Cardiac fibroblast (primary cell): ENCODE data around the gene MIPOL1.
A peak's percentile ranks its signal among the peaks of the same experiment; 100 is the strongest.

ENCODE experiments used
- DNase-seq, 2 donors: peaks; one replicate each; pipeline versions ENCODE4 v3.0.0 to v3.0.0-alpha.2; 2010; ENCODE audit warnings: low read depth in 2 of 2
- H3K4me3 ChIP-seq, 2 donors: replicated peaks in 1 of 2; 1 replicate in 1 of 2; 2 replicates in 1 of 2; pipeline ENCODE4 v1.5.1; 2011; ENCODE audit warnings: low read depth in 2 of 2, low read length in 2 of 2, mild to moderate bottlenecking in 2 of 2, moderate library complexity in 1 of 2
- CTCF ChIP-seq: IDR thresholded peaks from one replicate; pipeline ENCODE4 v1.5.1; 2011; ENCODE audit warnings: low read depth, mild to moderate bottlenecking, low read length, inconsistent platforms

The MIPOL1 gene

GRCh38 chr14:37592482-37593408, 395.0 kb downstream of the MIPOL1 start:
- TF ChIP-seq CTCF, result no peak
- DNase-seq, result no peak
- no peak overlapping the region for H3K4me3 ChIP-seq

GRCh38 chr14:37593511-37594237, 395.9 kb downstream of the MIPOL1 start:
- DNase-seq, result no peak
- no peak for TF ChIP-seq CTCF
- no peak overlapping the region for H3K4me3 ChIP-seq

GRCh38 chr14:37594238-37594970, 396.7 kb downstream of the MIPOL1 start:
- H3K4me3 ChIP-seq, result peak overlapping the region; percentile 41 to 57
- TF ChIP-seq CTCF, result peak; percentile 81
- peak; percentile 74 to 88 for DNase-seq

- peak in 1 of 2 donors; percentile 11 for DNase-seq
- TF ChIP-seq CTCF, result no peak
- H3K4me3 ChIP-seq, result peak within 1 kb of the TSS; percentile 41 to 57
These were observed 397.5 kb downstream of the MIPOL1 start, which contains the start of the genes FOXA1 and TTC6 for GRCh38 chr14:37594971-37595808. TSS of gene FOXA1 (minus strand) at chr14:37595249. CDS start at chr14:37594972, 277 bp downstream. TSS of gene TTC6 (plus strand) at chr14:37595629. CDS start at chr14:37622065, 26,436 bp downstream.

GRCh38 chr14:37595809-37596621, 398.3 kb downstream of the MIPOL1 start:
- no peak for TF ChIP-seq CTCF
- H3K4me3 ChIP-seq, result peak overlapping the region in 1 of 2 donors; percentile 38
- DNase-seq, result no peak
